GM18505 (cell line): Measurements from ENCODE around the gene YWHAE.
"Not testable (repeated sequence)": the region's sequence is repeated elsewhere in the genome, so short reads cannot be mapped to it uniquely, and the experiment has no call there.

Experiments used
- ATAC-seq: cut with Tn5 transposase; IDR thresholded peaks from one replicate; pipeline ENCODE4 v1.9.1; 2021; ENCODE audit not compliant: unreplicated experiment
- POLR2A ChIP-seq: IDR thresholded peaks from 4 replicates; pipeline ENCODE4 v1.6.1; 2011; ENCODE audit warnings: borderline replicate concordance; ENCODE audit not compliant: insufficient read depth, insufficient read length; ENCODE audit errors: extremely low read depth

Gene YWHAE

GRCh38 chr17:1391577-1391976, 8.4 kb downstream of the YWHAE start:
- ATAC-seq: no peak
- no peak for TF ChIP-seq POLR2A

GRCh38 chr17:1390432-1391367, 9.3 kb downstream of the YWHAE start:
- TF ChIP-seq POLR2A: no peak
- ATAC-seq: no peak

- not testable (repeated sequence) for ATAC-seq
Observed at GRCh38 chr17:1387490-1388227, 12.4 kb downstream of the YWHAE start.

GRCh38 chr17:1386675-1387190, 13.3 kb downstream of the YWHAE start:
- not testable (repeated sequence) for ATAC-seq

GRCh38 chr17:1386265-1386664, 13.8 kb downstream of the YWHAE start:
- ATAC-seq: no peak
- no peak for TF ChIP-seq POLR2A

GRCh38 chr17:1385861-1386260, 14.2 kb downstream of the YWHAE start:
- ATAC-seq: no peak

GRCh38 chr17:1384905-1385435, 15.1 kb downstream of the YWHAE start:
- no peak for ATAC-seq
- no peak for TF ChIP-seq POLR2A

More at GRCh38 chr17:1385861-1386260, 14.2 kb downstream of the YWHAE start:
- no peak for TF ChIP-seq POLR2A

GRCh38 chr17:1379930-1380313, 20.1 kb downstream of the YWHAE start:
- no peak for ATAC-seq
- TF ChIP-seq POLR2A: no peak

- no peak for TF ChIP-seq POLR2A
- no peak for ATAC-seq
Observed at GRCh38 chr17:1379208-1379929, 20.7 kb downstream of the YWHAE start.

- not testable (repeated sequence) for ATAC-seq
Observed at GRCh38 chr17:1378476-1378860, 21.6 kb downstream of the YWHAE start.

- ATAC-seq: no peak
- TF ChIP-seq POLR2A: no peak
Observed at GRCh38 chr17:1377334-1377733, 22.7 kb downstream of the YWHAE start.

GRCh38 chr17:1376061-1376460, 24.0 kb downstream of the YWHAE start:
- no peak for ATAC-seq

GRCh38 chr17:1375615-1376014, 24.4 kb downstream of the YWHAE start:
- ATAC-seq: no peak
- TF ChIP-seq POLR2A: no peak

More at GRCh38 chr17:1376061-1376460, 24.0 kb downstream of the YWHAE start:
- no peak for TF ChIP-seq POLR2A
